ENCODE results near the gene MRPL4. TPM values are rescaled to one million over a fixed set of nuclear protein-coding genes. Genes with fewer than 3 reads are reported as not detected.

MRPL4 gene
- total RNA-seq, 1 donor from 2014 or later: 39.4 TPM

DNA sequence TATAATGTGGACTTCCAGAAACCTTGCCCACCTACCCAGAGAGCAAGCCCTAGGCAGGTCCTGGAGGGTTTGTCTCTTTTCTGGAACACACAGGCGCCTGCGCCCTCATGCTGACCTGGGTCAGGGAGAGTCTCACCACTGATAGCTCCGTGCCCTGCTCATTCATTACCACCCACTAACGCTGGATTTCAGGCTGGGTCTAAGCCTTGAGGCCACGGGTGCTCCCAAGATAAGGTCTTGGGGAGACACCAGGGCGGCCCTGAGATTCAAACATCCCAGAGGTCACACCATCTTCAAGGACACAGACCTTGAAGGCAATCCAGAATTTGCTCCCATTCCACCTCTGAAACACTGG is 26.0 kb upstream of the MRPL4 start:
- Mint-ChIP-seq H3K27me3 (ENCODE audit: low read depth) (no peaks in the 10 kb centered on the region), H3K4me3 (ENCODE audit: unreplicated experiment) (no peak overlapping the region), H3K4me1 (ENCODE audit: low read depth) (peaks cover 13% of the 10 kb centered on the region), H3K9me3 (ENCODE audit: low read depth) (no peaks in the 10 kb centered on the region), H3K27ac (ENCODE audit: unreplicated experiment) (no peak overlapping the region), H3K36me3 (ENCODE audit: low read depth) (peaks cover 7% of the 10 kb centered on the region)
- DNase-seq (ENCODE audit: low spot score): no peak
- TF ChIP-seq CTCF (IDR thresholded peaks at IDR 0.05): no peak

DNA sequence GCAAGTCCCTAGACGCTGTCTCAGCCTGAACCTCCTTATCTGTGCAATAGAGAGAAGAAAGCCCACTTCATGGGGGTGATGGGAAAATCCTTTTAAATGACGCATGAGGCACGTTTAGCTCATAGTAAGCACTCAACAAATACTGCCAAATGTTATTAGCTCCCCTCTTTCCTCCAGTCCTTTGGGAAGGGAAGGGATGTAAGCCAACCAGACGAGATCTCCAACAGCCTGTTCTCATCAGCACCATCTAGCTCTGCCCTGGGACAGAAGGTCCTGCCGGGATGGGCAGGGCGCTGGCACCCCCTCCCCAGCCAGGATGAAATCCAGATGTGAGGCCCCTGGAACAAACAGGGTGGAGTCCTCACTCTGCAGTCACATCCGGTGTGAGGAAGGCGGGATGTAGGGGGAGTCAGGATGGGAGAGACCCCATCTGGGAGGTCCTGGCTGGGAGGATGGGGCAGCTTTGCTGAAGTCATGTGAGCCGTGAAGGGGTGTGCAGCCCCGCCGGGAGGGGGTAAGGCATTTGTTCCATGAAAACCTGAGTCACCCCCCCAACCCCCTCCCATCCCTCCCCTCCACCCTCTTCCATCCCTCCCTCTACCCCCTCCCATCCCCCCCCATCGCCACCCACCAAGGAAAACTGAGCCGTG is 25.5 kb upstream of the MRPL4 start:
- peak overlapping the region; percentile 25 for H3K4me3 Mint-ChIP-seq (ENCODE audit: unreplicated experiment)
- H3K36me3 Mint-ChIP-seq (ENCODE audit: low read depth): peaks cover 7% of the 10 kb centered on the region
- TF ChIP-seq CTCF (IDR thresholded peaks at IDR 0.05): no peak
- H3K4me1 Mint-ChIP-seq (ENCODE audit: low read depth): peaks cover 13% of the 10 kb centered on the region
- no peaks in the 10 kb centered on the region for H3K9me3 Mint-ChIP-seq (ENCODE audit: low read depth)
- no peaks in the 10 kb centered on the region for H3K27me3 Mint-ChIP-seq (ENCODE audit: low read depth)
- H3K27ac Mint-ChIP-seq (ENCODE audit: unreplicated experiment): peak overlapping the region; percentile 62
- DNase-seq (ENCODE audit: low spot score): no peak

DNA sequence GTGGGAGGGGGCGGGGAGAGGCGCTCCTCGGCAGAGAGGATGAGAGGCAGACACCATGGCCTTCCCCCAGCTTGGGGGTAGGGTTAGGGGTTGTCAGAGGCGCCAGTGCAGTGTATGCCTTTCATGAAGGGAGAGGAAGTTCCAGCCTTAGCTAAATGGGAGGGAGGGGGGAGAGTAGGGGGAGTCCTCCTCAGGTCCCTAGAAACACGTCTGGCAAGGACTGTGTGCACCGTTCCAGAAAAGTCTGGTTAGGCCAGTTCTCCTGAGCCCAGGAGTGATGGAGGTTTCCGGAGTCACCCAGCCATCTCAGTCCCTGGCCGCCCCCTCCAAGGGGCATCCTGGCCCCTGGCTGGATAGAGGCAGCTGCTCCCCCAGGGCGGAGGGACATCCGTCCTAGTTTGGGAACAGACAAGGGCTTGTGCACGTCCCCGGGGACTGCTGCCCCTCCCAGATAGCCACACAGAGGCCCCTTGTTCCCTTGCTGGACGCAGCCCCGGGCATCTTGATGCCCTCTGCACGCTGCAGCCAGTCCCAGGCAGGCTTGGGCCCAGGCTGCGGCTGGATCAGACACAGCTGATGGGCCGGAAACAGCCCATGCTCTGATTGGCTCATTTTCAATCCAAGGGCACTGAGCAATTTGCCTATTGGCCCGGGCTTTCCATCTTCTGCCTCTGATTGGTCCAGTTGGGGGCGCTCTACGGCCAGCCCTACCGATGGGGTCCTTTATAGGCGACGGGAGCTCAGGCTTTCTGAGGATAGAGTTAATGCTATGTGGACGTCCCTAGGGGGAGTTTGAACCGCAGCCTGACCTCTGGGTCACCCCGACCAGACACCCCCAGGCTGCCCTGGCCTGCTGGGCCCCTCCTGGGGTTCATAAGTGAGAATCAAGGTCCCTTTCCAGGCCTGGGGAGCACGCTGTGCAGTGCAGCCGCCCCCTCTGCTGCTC is 24.7 kb upstream of the MRPL4 start:
- TF ChIP-seq CTCF (IDR thresholded peaks at IDR 0.05): peak; percentile 65
- no peak for DNase-seq (ENCODE audit: low spot score)
- Mint-ChIP-seq H3K27me3 (ENCODE audit: low read depth) (no peaks in the 10 kb centered on the region), H3K27ac (ENCODE audit: unreplicated experiment) (no peak overlapping the region), H3K4me3 (ENCODE audit: unreplicated experiment) (no peak overlapping the region), H3K9me3 (ENCODE audit: low read depth) (no peaks in the 10 kb centered on the region), H3K36me3 (ENCODE audit: low read depth) (peaks cover 7% of the 10 kb centered on the region), H3K4me1 (ENCODE audit: low read depth) (peaks cover 13% of the 10 kb centered on the region)

DNA sequence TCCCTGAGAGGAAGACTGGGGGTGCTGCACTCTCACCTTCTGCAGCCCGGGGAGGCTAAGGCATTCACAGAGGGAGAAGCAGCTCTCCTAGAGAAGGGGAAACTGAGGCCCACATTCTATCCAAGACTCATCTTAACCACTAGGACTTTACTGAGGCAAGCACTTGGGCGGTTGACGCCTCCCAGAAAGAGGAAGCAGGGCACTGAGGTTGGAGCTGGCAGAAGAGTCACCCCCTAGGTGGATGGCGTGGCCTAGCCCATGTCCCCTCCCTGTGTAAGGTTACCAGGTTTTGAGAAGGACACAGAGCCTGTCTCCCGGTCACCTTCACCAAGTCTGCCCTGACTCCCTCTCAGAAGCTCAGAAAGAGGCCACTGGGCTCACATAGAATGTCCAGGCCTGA is 23.6 kb upstream of the MRPL4 start:
- TF ChIP-seq CTCF (IDR thresholded peaks at IDR 0.05): no peak
- peaks cover 13% of the 10 kb centered on the region for H3K4me1 Mint-ChIP-seq (ENCODE audit: low read depth)
- no peak overlapping the region for H3K4me3 Mint-ChIP-seq (ENCODE audit: unreplicated experiment)
- no peaks in the 10 kb centered on the region for H3K9me3 Mint-ChIP-seq (ENCODE audit: low read depth)
- no peak overlapping the region for H3K27ac Mint-ChIP-seq (ENCODE audit: unreplicated experiment)
- peaks cover 5% of the 10 kb centered on the region for H3K36me3 Mint-ChIP-seq (ENCODE audit: low read depth)
- H3K27me3 Mint-ChIP-seq (ENCODE audit: low read depth): no peaks in the 10 kb centered on the region
- no peak for DNase-seq (ENCODE audit: low spot score)

DNA sequence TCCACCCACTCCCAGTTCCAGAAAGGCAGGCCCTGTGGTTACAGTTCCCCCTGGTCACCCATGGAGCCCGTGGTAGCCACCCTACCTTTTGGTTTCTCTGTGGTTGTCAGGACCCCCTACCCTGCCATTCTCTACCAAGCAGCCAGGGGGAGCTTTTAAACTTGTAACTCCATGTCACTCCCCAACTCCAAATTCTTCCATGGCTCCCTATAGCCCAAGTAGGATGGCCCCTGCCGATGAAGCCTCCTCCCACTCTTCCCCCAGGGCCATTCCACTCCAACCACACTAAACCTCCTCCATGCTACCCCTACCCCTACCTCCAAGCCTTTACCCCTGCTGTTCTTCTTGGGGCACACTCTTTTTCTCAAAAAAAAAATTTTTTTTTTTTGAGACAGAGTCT is 23.1 kb upstream of the MRPL4 start:
- peak overlapping the region; percentile 15 for H3K4me3 Mint-ChIP-seq (ENCODE audit: unreplicated experiment)
- H3K9me3 Mint-ChIP-seq (ENCODE audit: low read depth): no peaks in the 10 kb centered on the region
- DNase-seq (ENCODE audit: low spot score): no peak
- peak overlapping the region; percentile 45 for H3K27ac Mint-ChIP-seq (ENCODE audit: unreplicated experiment)
- peak; percentile 75 for TF ChIP-seq CTCF (IDR thresholded peaks at IDR 0.05)
- H3K36me3 Mint-ChIP-seq (ENCODE audit: low read depth): peaks cover 5% of the 10 kb centered on the region
- no peaks in the 10 kb centered on the region for H3K27me3 Mint-ChIP-seq (ENCODE audit: low read depth)
- H3K4me1 Mint-ChIP-seq (ENCODE audit: low read depth): peaks cover 13% of the 10 kb centered on the region
